Dendritic cell treated with granulocyte-macrophage colony-stimulating factor and Interleukin-4, amounts not matched to agents 40 ng/mL and 50 ng/mL, for 4 days (primary cell): ENCODE results near the gene USP6NL.

Source experiments
- H3K27ac Mint-ChIP-seq: one replicate; pipeline ENCODE4 v1.8.0; 2022; ENCODE audit warnings: mild to moderate bottlenecking, mixed read lengths
- H3K27me3 Mint-ChIP-seq: one replicate; pipeline ENCODE4 v1.8.0; 2022; ENCODE audit warnings: mild to moderate bottlenecking, mixed read lengths
- H3K36me3 Mint-ChIP-seq: one replicate; pipeline ENCODE4 v1.8.0; 2022; ENCODE audit warnings: low read depth, mixed read lengths
- H3K4me1 Mint-ChIP-seq: one replicate; pipeline ENCODE4 v1.8.0; 2022; ENCODE audit warnings: low read depth, mixed read lengths
- H3K4me3 Mint-ChIP-seq: one replicate; pipeline ENCODE4 v1.8.0; 2022; ENCODE audit warnings: mild to moderate bottlenecking, moderate library complexity, mixed read lengths
- H3K9me3 Mint-ChIP-seq: one replicate; pipeline ENCODE4 v1.8.0; 2022; ENCODE audit warnings: mixed read lengths
- intact Hi-C: fragments of 100-400 bp; cut with micrococcal nuclease; formaldehyde crosslinking; loops from one replicate; pipeline ENCODE4 v1.15.0; 2022

Gene USP6NL

DNA sequence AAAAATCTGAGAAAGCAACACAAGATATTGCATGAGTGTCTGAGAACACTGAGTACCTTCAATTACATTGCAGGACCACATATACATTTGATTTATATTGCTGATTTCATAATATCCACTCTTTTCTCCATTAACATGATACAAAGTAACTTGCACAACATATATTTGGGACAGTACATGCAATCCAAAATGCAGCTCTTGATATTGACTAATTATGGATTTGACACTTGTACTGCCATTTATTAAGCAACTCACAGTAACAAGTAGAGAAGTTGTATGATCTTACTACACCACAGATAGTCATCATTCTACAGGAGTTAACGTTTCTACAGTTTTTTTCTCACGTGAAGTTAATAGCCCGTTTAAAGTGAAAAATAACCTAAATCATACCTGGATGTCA, 46.7 kb downstream of the USP6NL start:
- intact Hi-C loops = no loop called here
- Mint-ChIP-seq H3K4me1 (peaks cover 18% of the 10 kb centered on the region), H3K4me3 (no peak overlapping the region), H3K9me3 (no peaks in the 10 kb centered on the region), H3K27ac (no peak overlapping the region), H3K27me3 (no peaks in the 10 kb centered on the region), H3K36me3 (peaks cover 11% of the 10 kb centered on the region)

DNA sequence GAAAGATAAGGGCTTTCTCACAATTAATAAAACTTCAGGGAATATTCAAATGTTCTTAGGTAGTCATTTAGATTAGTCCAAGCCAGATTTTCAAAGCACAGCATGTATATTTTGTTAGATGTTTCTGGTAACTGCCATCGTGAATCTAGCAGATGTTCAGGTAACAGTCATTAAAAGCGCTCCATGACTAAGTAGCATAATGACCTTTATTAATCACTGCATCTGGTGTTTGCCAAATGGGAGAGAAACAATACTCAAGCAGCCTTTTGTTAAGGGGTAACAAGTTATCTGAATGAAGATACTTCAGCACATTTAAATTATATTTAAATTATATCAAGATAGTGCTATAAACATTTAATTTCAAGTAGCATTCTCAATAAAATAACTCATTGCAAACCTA, 47.5 kb downstream of the USP6NL start:
- Mint-ChIP-seq H3K4me3 (no peak overlapping the region), H3K27ac (no peak overlapping the region), H3K36me3 (peaks cover 11% of the 10 kb centered on the region), H3K9me3 (no peaks in the 10 kb centered on the region), H3K27me3 (no peaks in the 10 kb centered on the region), H3K4me1 (peaks cover 18% of the 10 kb centered on the region)
- intact Hi-C loops = no loop called here

DNA sequence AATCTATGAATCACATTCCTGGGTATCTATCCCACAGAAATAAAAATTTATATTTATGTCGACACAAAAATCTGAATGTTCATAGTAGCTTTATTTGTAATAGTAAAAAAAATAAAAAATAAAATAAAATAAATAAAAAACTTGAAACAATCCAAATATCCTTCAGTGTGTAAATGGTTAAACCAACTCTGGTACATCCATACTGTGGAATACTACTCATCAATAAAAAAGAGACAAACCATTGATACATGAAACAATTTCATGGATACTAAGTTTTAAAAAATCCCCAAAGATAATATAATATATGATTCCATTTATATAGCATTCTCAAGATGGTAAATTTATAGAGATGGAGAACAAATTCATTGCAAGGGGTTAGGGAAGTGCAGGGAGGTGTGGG, 48.6 kb downstream of the USP6NL start:
- peaks cover 16% of the 10 kb centered on the region for H3K4me1 Mint-ChIP-seq
- H3K4me3 Mint-ChIP-seq = no peak overlapping the region
- intact Hi-C loops = no loop called here
- no peak overlapping the region for H3K27ac Mint-ChIP-seq
- peaks cover 11% of the 10 kb centered on the region for H3K36me3 Mint-ChIP-seq
- H3K27me3 Mint-ChIP-seq = no peaks in the 10 kb centered on the region
- no peaks in the 10 kb centered on the region for H3K9me3 Mint-ChIP-seq

DNA sequence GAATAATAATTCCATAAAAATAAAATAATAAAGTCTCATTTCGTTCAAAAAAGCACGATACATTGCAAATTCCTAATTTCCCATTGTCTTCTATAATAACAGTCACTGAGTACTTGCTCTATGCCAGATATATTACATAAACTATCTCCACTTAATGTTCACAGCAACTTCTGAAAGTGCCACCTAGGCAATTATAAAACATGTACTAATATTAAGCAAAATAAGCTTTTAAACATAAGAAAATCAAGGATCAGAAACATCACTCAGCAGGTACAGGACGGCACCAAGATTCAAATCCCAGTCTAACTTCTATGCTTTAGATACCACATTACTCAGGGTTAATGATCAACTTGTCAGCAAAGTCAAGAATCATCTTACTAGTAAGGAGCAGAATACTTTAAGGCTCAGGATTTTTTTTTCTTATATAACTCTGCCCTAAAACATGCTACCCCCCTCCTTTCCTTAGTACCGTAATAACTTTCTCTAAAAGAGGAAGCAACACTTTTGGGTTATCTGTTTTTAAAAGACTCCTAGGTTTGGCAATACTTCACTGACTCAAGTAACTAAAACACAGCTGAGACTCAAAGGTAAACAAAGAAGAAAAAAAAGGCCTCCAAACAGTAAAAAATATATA, 51.3 kb downstream of the USP6NL start:
- Mint-ChIP-seq H3K27ac (no peak overlapping the region), H3K9me3 (peaks cover 8% of the 10 kb centered on the region), H3K36me3 (peaks cover 9% of the 10 kb centered on the region), H3K27me3 (no peaks in the 10 kb centered on the region), H3K4me3 (no peak overlapping the region), H3K4me1 (peaks cover 31% of the 10 kb centered on the region)
- intact Hi-C loops = no loop called here

DNA sequence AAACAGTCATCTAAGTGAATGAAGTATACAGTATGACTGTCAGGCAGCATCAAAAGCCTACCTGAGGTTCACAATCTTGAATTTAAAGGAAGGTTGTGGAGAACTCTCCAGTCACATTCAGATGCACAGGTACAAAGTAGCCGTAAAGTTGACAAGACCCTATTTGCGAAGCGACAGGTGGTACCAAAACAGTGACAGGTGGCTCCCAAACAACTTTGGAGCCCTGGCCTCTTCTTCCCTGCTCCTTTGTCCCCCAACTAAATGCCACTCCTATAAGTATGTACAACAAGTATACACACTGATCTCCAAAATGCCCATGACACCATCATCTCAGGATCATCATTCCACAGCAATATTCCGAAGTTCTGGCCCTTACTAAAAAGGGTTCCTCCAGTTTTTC, 53.5 kb downstream of the USP6NL start:
- H3K4me1 Mint-ChIP-seq = peaks cover 38% of the 10 kb centered on the region
- no peaks in the 10 kb centered on the region for H3K27me3 Mint-ChIP-seq
- H3K4me3 Mint-ChIP-seq = no peak overlapping the region
- intact Hi-C loops = no loop called here
- no peak overlapping the region for H3K27ac Mint-ChIP-seq
- peaks cover 8% of the 10 kb centered on the region for H3K9me3 Mint-ChIP-seq
- peaks cover 5% of the 10 kb centered on the region for H3K36me3 Mint-ChIP-seq

DNA sequence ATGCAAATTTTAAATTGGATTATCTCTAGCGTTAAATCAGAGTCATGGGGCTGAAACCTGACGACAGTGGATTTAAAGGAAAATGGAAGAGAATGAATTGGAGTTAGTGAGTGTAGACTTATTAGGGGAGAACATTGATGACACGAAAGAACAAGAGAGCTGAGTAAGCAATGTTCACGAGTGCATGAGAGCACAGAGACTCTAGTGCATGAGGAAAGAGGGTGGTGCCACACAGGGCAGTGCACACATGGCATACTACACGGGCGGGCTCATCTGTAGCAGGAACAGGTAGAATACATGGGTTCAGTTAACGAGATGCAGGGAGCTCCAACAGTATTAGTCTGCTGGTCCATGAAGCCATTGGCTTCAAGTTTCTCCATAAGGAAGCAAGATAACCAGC, 53.9 kb downstream of the USP6NL start:
- peaks cover 8% of the 10 kb centered on the region for H3K9me3 Mint-ChIP-seq
- intact Hi-C loops = no loop called here
- no peaks in the 10 kb centered on the region for H3K27me3 Mint-ChIP-seq
- peaks cover 43% of the 10 kb centered on the region for H3K4me1 Mint-ChIP-seq
- H3K36me3 Mint-ChIP-seq = peaks cover 5% of the 10 kb centered on the region
- no peak overlapping the region for H3K4me3 Mint-ChIP-seq
- H3K27ac Mint-ChIP-seq = no peak overlapping the region

DNA sequence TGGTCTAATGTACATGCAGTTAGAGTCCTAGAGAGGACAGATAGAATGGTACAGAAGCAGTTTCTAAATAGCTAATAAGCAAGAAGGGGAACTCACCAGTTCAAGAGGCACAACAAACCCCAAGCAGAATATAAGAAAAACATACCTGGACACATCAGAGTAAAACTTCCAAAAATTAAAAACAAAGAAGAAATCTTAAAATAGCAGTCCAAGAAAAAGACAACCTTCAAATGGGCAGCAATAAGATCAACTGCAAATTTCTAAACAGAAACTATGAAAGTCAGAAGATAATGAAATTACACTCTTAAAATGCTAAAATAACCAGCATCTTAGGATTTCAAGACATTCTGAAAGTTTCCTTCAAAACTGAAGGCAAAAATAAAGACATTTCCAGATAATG, 55.9 kb downstream of the USP6NL start:
- Mint-ChIP-seq H3K9me3 (peaks cover 8% of the 10 kb centered on the region), H3K36me3 (no peaks in the 10 kb centered on the region), H3K4me3 (no peak overlapping the region), H3K4me1 (peaks cover 50% of the 10 kb centered on the region), H3K27ac (no peak overlapping the region), H3K27me3 (no peaks in the 10 kb centered on the region)
- intact Hi-C loops = no loop called here

DNA sequence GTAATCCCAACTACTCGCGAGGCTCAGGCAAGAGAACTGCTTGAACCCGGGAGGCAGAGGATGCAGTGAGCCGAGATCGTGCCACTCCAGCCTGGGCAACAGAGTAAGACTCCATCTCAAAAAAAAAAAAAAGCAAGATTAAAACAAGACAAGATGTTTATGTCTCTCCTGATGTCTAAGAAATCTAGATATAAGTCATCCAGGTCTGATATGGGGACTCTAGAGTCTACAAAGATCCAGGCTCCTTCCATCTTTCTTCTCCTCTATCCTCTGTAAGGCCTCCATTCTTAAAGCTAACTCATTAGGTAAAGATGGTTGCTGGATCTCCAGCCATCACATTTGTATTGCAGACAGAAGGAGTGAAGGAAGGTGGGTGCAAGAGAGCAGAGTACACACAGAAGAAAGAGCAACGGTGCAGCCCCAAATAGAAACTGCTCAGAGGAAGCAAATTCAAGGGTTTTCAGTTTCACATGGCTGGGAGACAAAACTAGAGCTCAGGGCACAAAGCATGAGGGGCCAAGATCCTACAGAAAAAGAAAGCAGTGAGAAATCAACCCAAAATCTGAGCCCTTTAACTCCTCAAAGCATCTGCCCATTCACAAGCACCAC, 57.6 kb downstream of the USP6NL start:
- Mint-ChIP-seq H3K4me3 (no peak overlapping the region), H3K36me3 (no peaks in the 10 kb centered on the region), H3K27me3 (no peaks in the 10 kb centered on the region), H3K9me3 (peaks cover 8% of the 10 kb centered on the region), H3K27ac (peak overlapping the region; percentile 58), H3K4me1 (peaks cover 61% of the 10 kb centered on the region)
- intact Hi-C loops = no loop called here

DNA sequence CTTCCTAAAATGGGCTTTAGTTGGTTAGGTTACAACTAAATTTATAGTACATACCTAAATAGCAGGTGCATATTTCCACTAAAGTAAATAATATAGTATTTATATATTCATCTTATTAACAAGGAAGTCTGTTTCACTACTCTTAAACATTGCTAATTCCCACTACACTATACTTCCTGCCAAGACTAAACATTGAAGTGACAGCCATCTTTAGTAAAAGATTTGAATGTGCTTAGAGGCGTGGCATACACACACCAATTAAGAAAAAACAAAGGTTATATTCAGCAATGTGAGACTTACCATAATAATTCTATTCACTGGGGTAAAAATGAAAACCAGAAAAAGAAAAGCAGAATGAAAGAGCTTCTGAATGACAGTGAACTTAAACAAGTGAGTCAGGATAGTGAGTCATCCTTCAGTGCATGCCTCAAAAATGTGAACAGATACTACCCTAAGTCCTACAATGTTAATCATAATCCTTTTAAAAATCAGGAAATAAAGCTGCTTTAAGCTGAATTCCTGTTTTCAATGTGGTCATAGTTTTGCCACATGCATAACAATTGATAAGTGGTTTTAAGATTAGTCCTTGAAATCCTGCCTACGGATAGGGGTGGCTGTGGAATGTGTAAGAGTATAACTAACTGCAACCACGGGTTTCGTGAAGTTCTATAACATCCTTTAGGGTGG, 59.4 kb downstream of the USP6NL start:
- peak overlapping the region; percentile 65 for H3K27ac Mint-ChIP-seq
- peaks cover 8% of the 10 kb centered on the region for H3K9me3 Mint-ChIP-seq
- H3K27me3 Mint-ChIP-seq = no peaks in the 10 kb centered on the region
- H3K4me3 Mint-ChIP-seq = no peak overlapping the region
- no peaks in the 10 kb centered on the region for H3K36me3 Mint-ChIP-seq
- peaks cover 64% of the 10 kb centered on the region for H3K4me1 Mint-ChIP-seq
- intact Hi-C loops = no loop called here

DNA sequence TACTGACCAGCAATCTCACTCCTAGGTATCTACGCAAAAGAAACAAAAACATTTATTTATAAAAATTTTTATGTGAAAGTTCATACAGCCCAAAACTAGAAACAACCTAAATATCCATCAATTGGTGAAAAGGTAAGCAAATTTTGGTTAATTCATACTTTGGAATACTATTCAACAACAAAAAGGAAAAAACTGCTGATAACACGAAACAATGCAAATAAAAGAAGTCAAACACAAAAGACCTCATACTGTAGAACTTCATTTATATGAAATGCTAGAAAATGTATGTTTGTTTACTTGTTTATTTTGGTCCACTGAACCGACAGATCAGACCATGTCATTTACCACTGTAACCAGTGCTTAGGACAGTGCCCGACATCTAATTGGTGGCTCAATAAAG, 60.3 kb downstream of the USP6NL start:
- H3K9me3 Mint-ChIP-seq = peaks cover 8% of the 10 kb centered on the region
- intact Hi-C loops = no loop called here
- H3K4me3 Mint-ChIP-seq = no peak overlapping the region
- H3K36me3 Mint-ChIP-seq = no peaks in the 10 kb centered on the region
- H3K27ac Mint-ChIP-seq = no peak overlapping the region
- peaks cover 58% of the 10 kb centered on the region for H3K4me1 Mint-ChIP-seq
- H3K27me3 Mint-ChIP-seq = no peaks in the 10 kb centered on the region

DNA sequence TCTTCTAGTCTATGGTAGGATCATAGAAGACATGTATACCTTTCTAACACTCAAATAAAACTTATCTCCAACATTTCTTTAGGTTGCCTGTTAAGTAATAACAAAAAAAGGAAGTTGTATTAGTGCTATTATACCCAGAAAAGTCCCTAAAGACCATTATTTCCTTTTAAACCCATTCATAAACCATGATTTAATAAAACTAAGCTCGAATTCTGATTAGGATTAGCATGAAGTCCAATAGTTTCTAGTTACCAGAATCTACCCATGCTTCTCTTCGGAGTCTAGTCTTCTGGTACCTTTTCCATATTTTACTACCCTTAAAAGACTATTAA, 62.7 kb downstream of the USP6NL start:
- intact Hi-C loops = no loop called here
- Mint-ChIP-seq H3K9me3 (no peaks in the 10 kb centered on the region), H3K4me3 (no peak overlapping the region), H3K36me3 (no peaks in the 10 kb centered on the region), H3K27me3 (no peaks in the 10 kb centered on the region), H3K27ac (peak overlapping the region; percentile 48), H3K4me1 (peaks cover 39% of the 10 kb centered on the region)

DNA sequence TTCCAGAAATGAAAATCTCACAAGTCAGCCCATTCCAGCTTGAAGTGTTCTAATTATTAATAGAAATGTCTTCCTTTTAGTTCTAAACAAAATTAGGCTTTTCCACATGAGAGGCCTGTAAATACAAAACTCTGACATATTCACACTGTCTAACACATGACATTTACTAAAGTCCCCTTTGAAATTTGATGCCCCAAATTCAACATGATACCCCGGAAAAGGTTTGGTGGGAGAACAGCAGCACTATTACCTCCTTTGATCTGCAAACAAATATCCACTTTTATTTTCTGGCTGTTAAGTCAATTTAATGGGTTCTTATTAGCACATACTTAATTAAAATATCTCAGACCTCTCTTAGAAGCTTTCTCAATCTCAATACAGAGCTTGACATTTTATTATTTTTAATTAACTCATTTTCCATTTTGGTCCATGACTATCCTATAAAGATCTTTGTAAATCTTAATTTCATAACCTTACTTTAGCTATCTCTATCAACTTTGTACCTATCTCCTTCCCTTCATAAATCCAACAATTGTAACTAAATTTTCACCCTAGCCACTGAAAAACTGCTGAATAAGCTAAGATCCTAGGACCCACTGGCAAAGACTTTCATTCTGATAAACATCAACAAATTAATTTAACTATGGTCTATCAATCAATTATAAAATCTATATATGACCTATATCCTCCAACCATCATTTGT, 63.2 kb downstream of the USP6NL start:
- Mint-ChIP-seq H3K36me3 (no peaks in the 10 kb centered on the region), H3K27ac (no peak overlapping the region), H3K9me3 (no peaks in the 10 kb centered on the region), H3K4me3 (no peak overlapping the region), H3K27me3 (no peaks in the 10 kb centered on the region), H3K4me1 (peaks cover 34% of the 10 kb centered on the region)
- intact Hi-C loops = no loop called here

DNA sequence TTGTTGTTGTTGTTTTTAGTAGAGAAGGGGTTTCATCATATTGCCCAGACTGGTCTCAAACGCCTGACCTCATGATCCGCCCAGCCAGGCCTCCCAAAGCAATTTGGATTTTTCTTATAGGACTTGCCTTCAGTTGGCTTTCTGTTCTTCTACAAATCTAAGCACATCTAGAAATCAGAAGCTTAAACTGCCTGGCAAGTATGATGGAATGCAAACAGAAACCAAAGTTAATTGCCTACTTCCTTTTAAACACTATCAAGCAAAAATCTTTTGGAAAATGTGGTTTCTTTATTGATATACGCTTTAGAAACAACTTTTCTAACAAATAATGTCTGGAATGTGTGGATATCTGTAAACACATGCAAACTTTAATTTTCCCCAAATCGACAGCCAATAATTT, 64.9 kb downstream of the USP6NL start:
- H3K27me3 Mint-ChIP-seq = no peaks in the 10 kb centered on the region
- H3K36me3 Mint-ChIP-seq = no peaks in the 10 kb centered on the region
- H3K4me1 Mint-ChIP-seq = peaks cover 20% of the 10 kb centered on the region
- H3K4me3 Mint-ChIP-seq = no peak overlapping the region
- H3K9me3 Mint-ChIP-seq = no peaks in the 10 kb centered on the region
- intact Hi-C loops = no loop called here
- no peak overlapping the region for H3K27ac Mint-ChIP-seq

DNA sequence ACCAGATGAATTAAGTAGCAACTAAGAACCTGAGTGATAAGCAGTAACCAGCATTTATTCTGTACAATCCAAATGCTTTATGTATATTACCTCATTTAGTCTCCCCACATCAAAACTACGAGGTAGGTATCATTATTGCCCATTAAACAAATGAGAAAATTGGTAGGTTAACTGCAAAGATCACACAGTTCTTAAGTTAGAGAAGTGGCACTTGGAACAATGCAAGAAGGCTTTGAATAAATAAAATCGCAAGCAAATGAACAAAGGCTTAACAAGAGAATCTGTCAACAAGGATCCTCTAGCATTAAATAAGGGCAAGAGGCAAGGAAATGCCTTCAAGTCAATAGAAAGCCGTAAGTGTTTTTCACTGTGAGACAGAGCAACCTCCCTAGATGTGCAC, 70.2 kb downstream of the USP6NL start:
- Mint-ChIP-seq H3K4me3 (no peak overlapping the region), H3K36me3 (no peaks in the 10 kb centered on the region), H3K27me3 (no peaks in the 10 kb centered on the region), H3K4me1 (peaks cover 15% of the 10 kb centered on the region), H3K27ac (no peak overlapping the region), H3K9me3 (no peaks in the 10 kb centered on the region)
- intact Hi-C loops = no loop called here
